Keratinocyte (primary cell): ENCODE results near the gene CFAP410. TPM values are rescaled to one million over a fixed set of nuclear protein-coding genes. Genes with fewer than 3 reads are reported as not detected.

ENCODE experiments used
- DNase-seq: peaks from one replicate; pipeline ENCODE4 v3.0.0-alpha.2; 2011; ENCODE audit warnings: low read depth, missing footprints, low spot score
- FAIRE-seq: peaks from 2 replicates; lab custom pipeline; 2011; peaks lifted over from hg19 to GRCh38; lab: Jason Lieb, UNC
- H2AFZ ChIP-seq: 2 replicates; pipeline ENCODE4 v1.6.0; 2012; ENCODE audit warnings: low read length, control low read depth, inconsistent platforms; ENCODE audit not compliant: control insufficient read depth
- H3K27ac ChIP-seq: 2 replicates; pipeline ENCODE4 v1.5.1; 2011; ENCODE audit warnings: low read length; ENCODE audit not compliant: control insufficient read depth, insufficient read depth
- H3K27me3 ChIP-seq: 3 replicates; pipeline ENCODE4 v1.6.0; 2011; ENCODE audit warnings: low read length; ENCODE audit not compliant: control insufficient read depth, insufficient read depth; ENCODE audit errors: extremely low read depth
- H3K36me3 ChIP-seq, 2 experiments: 2 replicates in 1 of 2; 3 replicates in 1 of 2; pipeline ENCODE4 v1.5.1; 2011; ENCODE audit warnings: low read length in 2 of 2, mild to moderate bottlenecking in 1 of 2; ENCODE audit not compliant: control insufficient read depth in 2 of 2, insufficient read depth in 2 of 2; ENCODE audit errors: extremely low read depth in 1 of 2
- H3K4me1 ChIP-seq: 3 replicates; pipeline ENCODE4 v1.5.1; 2011; ENCODE audit warnings: low read length; ENCODE audit not compliant: control insufficient read depth, insufficient read depth; ENCODE audit errors: extremely low read depth
- H3K4me2 ChIP-seq: 3 replicates; pipeline ENCODE4 v1.6.0; 2011; ENCODE audit warnings: low read depth, low read length; ENCODE audit not compliant: control insufficient read depth, insufficient read depth; ENCODE audit errors: extremely low read depth
- H3K4me3 ChIP-seq, 3 experiments: fragments of 200-600 bp in 1 of 3; sonication (generic) in 1 of 3; 2 replicates in 2 of 3; 3 replicates in 1 of 3; pipeline ENCODE4 v1.5.1; 2011 to 2016; ENCODE audit warnings: low read length in 3 of 3, mild to moderate bottlenecking in 3 of 3, control low read depth in 2 of 3, inconsistent platforms in 1 of 3, low read depth in 1 of 3, mixed read lengths in 1 of 3, mixed run types in 1 of 3, moderate library complexity in 1 of 3; ENCODE audit not compliant: control insufficient read depth in 2 of 3, insufficient read depth in 2 of 3; ENCODE audit errors: extremely low read depth in 1 of 3
- H3K79me2 ChIP-seq: 2 replicates; pipeline ENCODE4 v1.6.0; 2012; ENCODE audit warnings: low read length; ENCODE audit not compliant: control insufficient read depth, insufficient read depth
- H3K9ac ChIP-seq: 3 replicates; pipeline ENCODE4 v1.6.0; 2011; ENCODE audit warnings: low read length; ENCODE audit not compliant: control insufficient read depth, insufficient read depth; ENCODE audit errors: extremely low read depth
- H3K9me1 ChIP-seq: 3 replicates; pipeline ENCODE4 v1.6.0; 2011; ENCODE audit warnings: low read length; ENCODE audit not compliant: control insufficient read depth, insufficient read depth; ENCODE audit errors: extremely low read depth
- H3K9me3 ChIP-seq: 2 replicates; pipeline ENCODE4 v1.5.1; 2012; ENCODE audit warnings: low read depth, low read length; ENCODE audit not compliant: control insufficient read depth
- H4K20me1 ChIP-seq: 3 replicates; pipeline ENCODE4 v1.6.0; 2011; ENCODE audit warnings: low read length; ENCODE audit not compliant: control insufficient read depth, insufficient read depth; ENCODE audit errors: extremely low read depth
- CTCF ChIP-seq, 3 experiments: IDR thresholded peaks in 1 of 3; conservative IDR thresholded peaks in 1 of 3; optimal IDR thresholded peaks in 1 of 3; 2 replicates in 2 of 3; 3 replicates in 1 of 3; pipeline versions ENCODE3 to v1.5.1; 2011; ENCODE audit warnings: low read length in 3 of 3, mild to moderate bottlenecking in 3 of 3, moderate library complexity in 2 of 3, control low read depth in 1 of 3, inconsistent platforms in 1 of 3; ENCODE audit not compliant: insufficient read depth in 2 of 3; ENCODE audit errors: extremely low read depth in 1 of 3
- EZH2 ChIP-seq: IDR thresholded peaks from one replicate; pipeline ENCODE4 v1.6.1; 2012; ENCODE audit warnings: inconsistent platforms, mild to moderate bottlenecking, low read length, moderate library complexity
- dilution Hi-C: fragments of 300-500 bp; cut with MboI; formaldehyde crosslinking; loops from one replicate; pipeline ENCODE4 v1.7.0; 2020; ENCODE audit warnings: low sequenced_read_pairs; ENCODE audit not compliant: extremely low pct_ligation_motif_present
- polyA plus RNA-seq, 5 experiments: library from polyadenylated mRNA; depleted of rRNA in 3 of 5; stranded (reverse) in 3 of 5; stranded (forward) in 1 of 5; unstranded in 1 of 5; fragments of >200 nt; gene quantifications; 1 replicate in 1 of 5; 2 replicates in 3 of 5; 3 replicates in 1 of 5; pipeline versions ENCODE4 v1.2.1 to v1.2.3, GENCODE V29; 2011 to 2012; ENCODE audit warnings: missing spikeins in 2 of 5, low read depth in 1 of 5, low replicate concordance in 1 of 5

Gene CFAP410
- polyA plus RNA-seq, 1 donor (not counting 4 experiments of a cell fraction or from before 2014, with no cell fraction given) = 2.2 TPM

- no peak overlapping the region for H3K27ac ChIP-seq
- no peak overlapping the region for H3K9ac ChIP-seq
- dilution Hi-C loops = no loop called here
- TF ChIP-seq CTCF (optimal IDR thresholded peaks at IDR 0.05 in 1 of 3, IDR thresholded peaks at IDR 0.05 in 1 of 3, conservative IDR thresholded peaks at IDR 0.05 in 1 of 3; ENCODE audit: extremely low read depth in 1 of 3, insufficient read depth in 2 of 3, low read length in 3 of 3) (no peak), EZH2 (no peak)
- no peaks in the 10 kb centered on the region for H3K36me3 ChIP-seq
- no peak overlapping the region for H3K4me2 ChIP-seq
- DNase-seq = no peak
- H3K27me3 ChIP-seq = peaks cover 5% of the 10 kb centered on the region
- H2AFZ ChIP-seq = no peak overlapping the region
- no peaks in the 10 kb centered on the region for H3K9me3 ChIP-seq
- H3K4me3 ChIP-seq = no peak overlapping the region
- FAIRE-seq = no peak
- no peaks in the 10 kb centered on the region for H3K9me1 ChIP-seq
- no peaks in the 10 kb centered on the region for H3K4me1 ChIP-seq
- no peaks in the 10 kb centered on the region for H4K20me1 ChIP-seq
- no peaks in the 10 kb centered on the region for H3K79me2 ChIP-seq
Observed at GRCh38 chr21:44383216-44383615, 44.0 kb upstream of the CFAP410 start.

- H3K36me3 ChIP-seq = no peaks in the 10 kb centered on the region
- no peak overlapping the region for H2AFZ ChIP-seq
- peaks cover 5% of the 10 kb centered on the region for H3K27me3 ChIP-seq
- H3K4me3 ChIP-seq = no peak overlapping the region
- dilution Hi-C loops = no loop called here
- no peaks in the 10 kb centered on the region for H4K20me1 ChIP-seq
- no peak overlapping the region for H3K9ac ChIP-seq
- FAIRE-seq = no peak
- no peaks in the 10 kb centered on the region for H3K9me1 ChIP-seq
- no peaks in the 10 kb centered on the region for H3K79me2 ChIP-seq
- TF ChIP-seq EZH2 (no peak), CTCF (optimal IDR thresholded peaks at IDR 0.05 in 1 of 3, IDR thresholded peaks at IDR 0.05 in 1 of 3, conservative IDR thresholded peaks at IDR 0.05 in 1 of 3; ENCODE audit: extremely low read depth in 1 of 3, insufficient read depth in 2 of 3, low read length in 3 of 3) (no peak)
- no peak for DNase-seq
- no peaks in the 10 kb centered on the region for H3K9me3 ChIP-seq
- no peak overlapping the region for H3K4me2 ChIP-seq
- no peak overlapping the region for H3K27ac ChIP-seq
- no peaks in the 10 kb centered on the region for H3K4me1 ChIP-seq
Observed at GRCh38 chr21:44382536-44382935, 43.3 kb upstream of the CFAP410 start.
